ENCODE results near the gene HPS4. TPM values are rescaled to one million over a fixed set of nuclear protein-coding genes. Genes with fewer than 3 reads are reported as not detected.

HPS4 gene
- total and polyA plus RNA-seq, 2 of the 8 experiments (the other 6 are each of a cell fraction or from before 2014, with no cell fraction given): 28.0 to 35.2 TPM

- TF ChIP-seq SAP30 (IDR thresholded peaks at IDR 0.05; ENCODE audit: insufficient read depth, insufficient replicate concordance, low read length) (no peak), POLR2AphosphoS5 (IDR thresholded peaks at IDR 0.05; ENCODE audit: low read depth, low read length) (no peak), CHD7 (IDR thresholded peaks at IDR 0.05; ENCODE audit: insufficient replicate concordance, low read length) (no peak)
These were observed 31.2 kb downstream of the HPS4 start (continued) for GRCh38 chr22:26452236-26453016.

Data from H1 (cell line).